Measurements from ENCODE around the gene ADAMTS19. TPM values are rescaled to one million over a fixed set of nuclear protein-coding genes. Genes with fewer than 3 reads are reported as not detected.

ADAMTS19 gene
- total and polyA plus RNA-seq, 2 of the 13 experiments (the other 11 are each of a cell fraction or from before 2014, with no cell fraction given), result not detected

DNA sequence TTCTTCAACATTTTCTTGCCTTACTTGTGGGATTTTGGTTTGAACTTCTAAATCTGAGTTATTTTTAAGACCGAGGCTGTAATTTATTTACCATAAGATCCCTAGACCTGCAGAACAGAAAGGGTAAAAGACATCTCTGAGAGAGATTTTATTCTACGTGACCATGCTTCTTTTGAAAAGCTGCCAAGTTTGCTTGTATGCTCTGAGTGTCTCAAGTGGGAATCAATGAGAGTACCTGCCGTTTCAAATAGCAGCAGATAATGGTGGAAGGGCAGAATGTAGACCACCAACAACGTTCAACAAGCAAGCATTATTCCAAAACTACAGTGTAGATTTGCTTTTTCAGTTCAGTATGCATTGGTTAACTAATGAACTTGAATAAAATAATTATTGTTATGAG is 179.2 kb downstream of the ADAMTS19 start (continued):
- no peak for TF ChIP-seq ARHGAP35 (CRISPR knock-in tag; IDR thresholded peaks at IDR 0.05; ENCODE audit: borderline replicate concordance)
- no peak for TF ChIP-seq TAF15 (IDR thresholded peaks at IDR 0.05; ENCODE audit: low read depth, low read length, poor library complexity, severe bottlenecking)
- no peak for TF ChIP-seq ZNF205 (CRISPR knock-in tag; IDR thresholded peaks at IDR 0.05)

DNA sequence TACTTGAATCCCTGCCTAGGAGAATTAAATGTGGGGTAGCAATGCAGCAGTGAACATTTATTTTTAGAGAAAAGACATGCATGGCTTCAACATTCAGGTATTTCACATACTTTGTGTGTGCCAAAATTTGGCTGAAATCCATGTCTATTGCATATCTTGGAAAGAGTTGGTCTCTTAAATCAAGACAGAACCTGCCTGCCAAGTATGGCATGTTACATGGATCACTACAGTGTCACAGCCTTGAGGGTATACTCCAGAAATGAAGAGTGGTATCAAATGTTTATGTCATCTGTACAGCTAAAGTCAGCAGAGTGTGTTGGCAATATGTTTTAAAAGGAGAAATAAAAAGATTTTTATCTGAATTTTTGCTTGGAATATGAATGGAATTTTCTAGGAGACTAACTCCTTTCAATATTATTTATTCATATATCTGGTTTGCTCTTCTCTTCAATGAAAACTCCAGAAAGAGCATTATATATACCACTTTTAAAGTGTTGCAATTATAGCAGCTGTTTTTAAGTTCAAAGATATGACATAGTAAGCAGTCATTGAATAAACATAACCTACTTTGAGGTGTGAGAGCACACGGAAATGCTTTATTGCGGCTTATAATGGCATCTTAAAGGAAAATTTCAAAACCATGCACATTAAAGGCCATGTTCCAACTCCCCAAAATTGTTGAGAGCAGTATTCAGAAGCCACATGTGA is 192.4 kb downstream of the ADAMTS19 start:
- Histone ChIP-seq H3K4me2 (ENCODE audit: low read depth, low read length) (no peak overlapping the region), H3K36me3 (replicated peaks in 1 of 2; ENCODE audit: control insufficient read depth in 1 of 2, insufficient read depth in 2 of 2, low read length in 2 of 2) (no peaks in the 10 kb centered on the region), H3K9ac (ENCODE audit: insufficient read depth, low read depth, low read length) (no peak overlapping the region), H4K20me1 (ENCODE audit: insufficient read depth, low read length) (no peaks in the 10 kb centered on the region), H3K27me3 (ENCODE audit: control insufficient read depth in 1 of 2, insufficient read depth in 2 of 2, low read length in 2 of 2) (no peaks in the 10 kb centered on the region), H3K4me1 (ENCODE audit: insufficient read depth, low read length) (no peaks in the 10 kb centered on the region), H3K9me3 (ENCODE audit: low read length) (no peaks in the 10 kb centered on the region), H3K4me3 (replicated peaks in 1 of 3; ENCODE audit: insufficient read depth in 1 of 3, low read depth in 2 of 3, low read length in 3 of 3) (no peak overlapping the region), H3K79me2 (ENCODE audit: insufficient read depth, low read length) (no peaks in the 10 kb centered on the region), H3K27ac (ENCODE audit: extremely low read length, insufficient read depth, low read length) (no peak overlapping the region), H2AFZ (ENCODE audit: low read length) (no peak overlapping the region)
- ChIA-PET POLR2A (no interaction called here), CTCF (ENCODE audit: low intra/inter-chr PET ratio, low total read pairs) (no interaction called here)
- FAIRE-seq (no peak), ATAC-seq (no peak), DNase-seq (ENCODE audit: low spot score) (no peak)
- 5% methylated on average over 2 of the region's 2 CpGs for WGBS (ENCODE audit: low lambda C conversion rate)
- intact Hi-C loops (cut with micrococcal nuclease; ENCODE audit: unreplicated experiment), result no loop called here
- BruUV-seq (replicated peaks), result no TSS peak
- in situ Hi-C loops (cut with HindIII; ENCODE audit: extremely low pct_ligation_motif_present, low pct_unique_long_range_greater_than_20kb), result no loop called here
- no peak for TF ChIP-seq TBX2 (CRISPR knock-in tag; IDR thresholded peaks at IDR 0.05; ENCODE audit: borderline replicate concordance)
- no peak for TF ChIP-seq ZMYM2 (CRISPR knock-in tag; IDR thresholded peaks at IDR 0.05)
- TF ChIP-seq, protein P1, sequence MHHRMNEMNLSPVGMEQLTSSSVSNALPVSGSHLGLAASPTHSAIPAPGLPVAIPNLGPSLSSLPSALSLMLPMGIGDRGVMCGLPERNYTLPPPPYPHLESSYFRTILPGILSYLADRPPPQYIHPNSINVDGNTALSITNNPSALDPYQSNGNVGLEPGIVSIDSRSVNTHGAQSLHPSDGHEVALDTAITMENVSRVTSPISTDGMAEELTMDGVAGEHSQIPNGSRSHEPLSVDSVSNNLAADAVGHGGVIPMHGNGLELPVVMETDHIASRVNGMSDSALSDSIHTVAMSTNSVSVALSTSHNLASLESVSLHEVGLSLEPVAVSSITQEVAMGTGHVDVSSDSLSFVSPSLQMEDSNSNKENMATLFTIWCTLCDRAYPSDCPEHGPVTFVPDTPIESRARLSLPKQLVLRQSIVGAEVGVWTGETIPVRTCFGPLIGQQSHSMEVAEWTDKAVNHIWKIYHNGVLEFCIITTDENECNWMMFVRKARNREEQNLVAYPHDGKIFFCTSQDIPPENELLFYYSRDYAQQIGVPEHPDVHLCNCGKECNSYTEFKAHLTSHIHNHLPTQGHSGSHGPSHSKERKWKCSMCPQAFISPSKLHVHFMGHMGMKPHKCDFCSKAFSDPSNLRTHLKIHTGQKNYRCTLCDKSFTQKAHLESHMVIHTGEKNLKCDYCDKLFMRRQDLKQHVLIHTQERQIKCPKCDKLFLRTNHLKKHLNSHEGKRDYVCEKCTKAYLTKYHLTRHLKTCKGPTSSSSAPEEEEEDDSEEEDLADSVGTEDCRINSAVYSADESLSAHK (CRISPR knock-in tag; IDR thresholded peaks at IDR 0.05; ENCODE audit: borderline replicate concordance), result no peak
- TF ChIP-seq NCOA5 (CRISPR knock-in tag; IDR thresholded peaks at IDR 0.05), result no peak
- TF ChIP-seq ZNF234 (CRISPR knock-in tag; conservative IDR thresholded peaks at IDR 0.05), result no peak
- TF ChIP-seq, protein P2, sequence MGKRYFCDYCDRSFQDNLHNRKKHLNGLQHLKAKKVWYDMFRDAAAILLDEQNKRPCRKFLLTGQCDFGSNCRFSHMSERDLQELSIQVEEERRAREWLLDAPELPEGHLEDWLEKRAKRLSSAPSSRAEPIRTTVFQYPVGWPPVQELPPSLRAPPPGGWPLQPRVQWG (CRISPR knock-in tag; IDR thresholded peaks at IDR 0.05; ENCODE audit: borderline replicate concordance, low read depth), result no peak
- TF ChIP-seq NBN (conservative IDR thresholded peaks at IDR 0.05), result no peak
- no peak for TF ChIP-seq EHMT2 (IDR thresholded peaks at IDR 0.05; ENCODE audit: borderline replicate concordance, low read depth, low read length)
- no peak for TF ChIP-seq CBX1 (IDR thresholded peaks at IDR 0.05; ENCODE audit: low read depth)
- TF ChIP-seq NR3C1 (CRISPR knock-in tag; IDR thresholded peaks at IDR 0.05), result no peak
- TF ChIP-seq FOXK1 (CRISPR knock-in tag; IDR thresholded peaks at IDR 0.05; ENCODE audit: borderline replicate concordance, low read depth), result no peak
- TF ChIP-seq, protein P3, sequence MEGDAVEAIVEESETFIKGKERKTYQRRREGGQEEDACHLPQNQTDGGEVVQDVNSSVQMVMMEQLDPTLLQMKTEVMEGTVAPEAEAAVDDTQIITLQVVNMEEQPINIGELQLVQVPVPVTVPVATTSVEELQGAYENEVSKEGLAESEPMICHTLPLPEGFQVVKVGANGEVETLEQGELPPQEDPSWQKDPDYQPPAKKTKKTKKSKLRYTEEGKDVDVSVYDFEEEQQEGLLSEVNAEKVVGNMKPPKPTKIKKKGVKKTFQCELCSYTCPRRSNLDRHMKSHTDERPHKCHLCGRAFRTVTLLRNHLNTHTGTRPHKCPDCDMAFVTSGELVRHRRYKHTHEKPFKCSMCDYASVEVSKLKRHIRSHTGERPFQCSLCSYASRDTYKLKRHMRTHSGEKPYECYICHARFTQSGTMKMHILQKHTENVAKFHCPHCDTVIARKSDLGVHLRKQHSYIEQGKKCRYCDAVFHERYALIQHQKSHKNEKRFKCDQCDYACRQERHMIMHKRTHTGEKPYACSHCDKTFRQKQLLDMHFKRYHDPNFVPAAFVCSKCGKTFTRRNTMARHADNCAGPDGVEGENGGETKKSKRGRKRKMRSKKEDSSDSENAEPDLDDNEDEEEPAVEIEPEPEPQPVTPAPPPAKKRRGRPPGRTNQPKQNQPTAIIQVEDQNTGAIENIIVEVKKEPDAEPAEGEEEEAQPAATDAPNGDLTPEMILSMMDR (CRISPR knock-in tag; IDR thresholded peaks at IDR 0.05), result no peak
- no peak for TF ChIP-seq SCMH1 (CRISPR knock-in tag; IDR thresholded peaks at IDR 0.05; ENCODE audit: borderline replicate concordance)
- TF ChIP-seq IKZF1 (IDR thresholded peaks at IDR 0.05), result no peak
- TF ChIP-seq, protein P4, sequence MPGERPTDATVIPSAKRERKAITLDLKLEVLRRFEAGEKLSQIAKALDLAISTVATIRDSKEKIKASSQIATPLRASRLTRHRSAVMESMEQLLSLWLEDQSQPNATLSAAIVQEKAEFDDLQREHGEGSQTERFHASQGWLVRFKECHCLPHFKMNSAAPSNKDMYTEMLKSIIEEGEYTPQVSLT (CRISPR knock-in tag; IDR thresholded peaks at IDR 0.05; ENCODE audit: borderline replicate concordance, low read depth), result no peak
- TF ChIP-seq NR2C2 (CRISPR knock-in tag; IDR thresholded peaks at IDR 0.05; ENCODE audit: borderline replicate concordance), result no peak

Data from HepG2 (cell line).